Sigmoid colon (tissue), 7 donors: ENCODE results near the gene ZBTB39. TPM values are rescaled to one million over a fixed set of nuclear protein-coding genes. Genes with fewer than 3 reads are reported as not detected.

ENCODE experiments used
- DNase-seq: peaks from one replicate; pipeline ENCODE4 v3.0.0-alpha.2; 2019
- H3K27ac ChIP-seq, 4 donors: fragments of 200-600 bp; sonication (generic); one replicate each; pipeline ENCODE4 v1.5.1; 2016 to 2019; ENCODE audit warnings: mild to moderate bottlenecking in 1 of 4
- H3K27me3 ChIP-seq, 3 donors: fragments of 200-600 bp; sonication (generic); one replicate each; pipeline ENCODE4 v1.5.1; 2019; ENCODE audit warnings: mild to moderate bottlenecking in 1 of 3
- H3K36me3 ChIP-seq, 4 donors: fragments of 200-600 bp; sonication (generic); one replicate each; pipeline ENCODE4 v1.5.1; 2016 to 2019
- H3K4me1 ChIP-seq, 4 donors: fragments of 200-600 bp; sonication (generic); one replicate each; pipeline ENCODE4 v1.5.1; 2017 to 2019
- H3K4me3 ChIP-seq, 4 donors: fragments of 200-600 bp; sonication (generic); one replicate each; pipeline ENCODE4 v1.5.1; 2017 to 2019; ENCODE audit warnings: mild to moderate bottlenecking in 2 of 4, moderate library complexity in 1 of 4
- H3K9me3 ChIP-seq, 4 donors: fragments of 200-600 bp in 3 of 4; sonication (generic) in 3 of 4; one replicate each; pipeline versions ENCODE4 v1.5.1 to v1.6.1; 2013 to 2019
- EP300 ChIP-seq, 4 donors: sonication (generic); formaldehyde crosslinking; IDR thresholded peaks; one replicate each; pipeline ENCODE4 v1.6.1; 2017; ENCODE audit warnings: antibody characterized with exemption in 4 of 4
- POLR2A ChIP-seq, 2 donors: fragments of 450-650 bp; IDR thresholded peaks; one replicate each; pipeline ENCODE4 v1.6.1; 2016; ENCODE audit warnings: antibody characterized with exemption in 2 of 2, mild to moderate bottlenecking in 2 of 2, moderate library complexity in 2 of 2
- POLR2AphosphoS5 ChIP-seq, 4 donors: sonication (generic); formaldehyde crosslinking; IDR thresholded peaks; one replicate each; pipeline ENCODE4 v1.6.1; 2017; ENCODE audit warnings: antibody characterized with exemption in 4 of 4
- WGBS, 2 donors: extraction: QIAGEN DNeasy Blood & Tissue Kit; methylation state at CpG; one replicate each; pipeline ENCODE4 v1.1.7; 2013; 5-methylcytosine and 5-hydroxymethylcytosine counted together
- intact Hi-C: fragments of 100-400 bp; cut with DNase I; formaldehyde crosslinking; loops from one replicate; pipeline ENCODE4 v1.15.1; 2023
- polyA plus RNA-seq, 3 donors: library from polyadenylated mRNA; stranded (reverse); fragments of 200-250 nt; gene quantifications; one replicate each; pipeline ENCODE4 v1.2.3, GENCODE V29; 2013
- total RNA-seq, 4 donors: library from RNA; depleted of rRNA; stranded (reverse); fragments of >200 nt; gene quantifications; one replicate each; pipeline ENCODE4 v1.1.0, GENCODE V29; 2016
- TF ChIP-seq, protein P1 (sequence below), 4 experiments: fragments of 450-650 bp in 3 of 4; fragments of 200-600 bp in 1 of 4; IDR thresholded peaks; one replicate each; pipeline ENCODE4 v1.5.1; 2016 to 2019; ENCODE audit warnings: antibody characterized with exemption in 4 of 4, mild to moderate bottlenecking in 3 of 4, moderate library complexity in 2 of 4
- donor health status: healthy with polysubstance abuse.
- donor health status: Bipolar disorder and iron deficiency.
- donor health status: healthy.

ZBTB39 gene
- total and polyA plus RNA-seq, 7 donors = 0.69 to 6.4 (median 5.0) TPM

DNA sequence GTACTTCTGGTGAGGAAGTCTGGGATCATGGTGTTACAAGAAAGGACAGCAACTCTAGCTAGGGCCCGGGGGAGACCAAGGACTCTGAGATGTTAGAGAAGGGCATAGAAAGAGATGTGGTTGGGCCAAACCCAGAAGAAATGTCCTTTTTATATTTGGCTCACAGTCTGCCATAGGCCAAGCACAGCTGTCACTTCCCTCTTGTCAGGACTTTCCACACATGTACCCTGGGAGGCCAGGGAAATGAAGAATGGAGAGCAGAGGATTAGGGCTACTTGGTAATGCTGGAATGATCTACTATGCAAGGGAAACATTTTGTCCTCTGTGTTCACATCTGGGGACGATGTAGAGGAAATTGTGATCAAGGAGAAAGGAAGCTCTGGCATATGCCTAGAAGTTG is 34.4 kb upstream of the ZBTB39 start:
- H3K4me1 ChIP-seq = no peaks in the 10 kb centered on the region
- H3K36me3 ChIP-seq = no peaks in the 10 kb centered on the region
- intact Hi-C loops = no loop called here
- H3K27ac ChIP-seq = no peak overlapping the region
- no peaks in the 10 kb centered on the region for H3K9me3 ChIP-seq
- WGBS, 2 donors = 76 to 86% methylated on average over 2 of the region's 2 CpGs
- no peak overlapping the region for H3K4me3 ChIP-seq
- TF ChIP-seq POLR2AphosphoS5 (IDR thresholded peaks at IDR 0.05) (no peak), EP300 (IDR thresholded peaks at IDR 0.05) (no peak)
- TF ChIP-seq, protein P1, sequence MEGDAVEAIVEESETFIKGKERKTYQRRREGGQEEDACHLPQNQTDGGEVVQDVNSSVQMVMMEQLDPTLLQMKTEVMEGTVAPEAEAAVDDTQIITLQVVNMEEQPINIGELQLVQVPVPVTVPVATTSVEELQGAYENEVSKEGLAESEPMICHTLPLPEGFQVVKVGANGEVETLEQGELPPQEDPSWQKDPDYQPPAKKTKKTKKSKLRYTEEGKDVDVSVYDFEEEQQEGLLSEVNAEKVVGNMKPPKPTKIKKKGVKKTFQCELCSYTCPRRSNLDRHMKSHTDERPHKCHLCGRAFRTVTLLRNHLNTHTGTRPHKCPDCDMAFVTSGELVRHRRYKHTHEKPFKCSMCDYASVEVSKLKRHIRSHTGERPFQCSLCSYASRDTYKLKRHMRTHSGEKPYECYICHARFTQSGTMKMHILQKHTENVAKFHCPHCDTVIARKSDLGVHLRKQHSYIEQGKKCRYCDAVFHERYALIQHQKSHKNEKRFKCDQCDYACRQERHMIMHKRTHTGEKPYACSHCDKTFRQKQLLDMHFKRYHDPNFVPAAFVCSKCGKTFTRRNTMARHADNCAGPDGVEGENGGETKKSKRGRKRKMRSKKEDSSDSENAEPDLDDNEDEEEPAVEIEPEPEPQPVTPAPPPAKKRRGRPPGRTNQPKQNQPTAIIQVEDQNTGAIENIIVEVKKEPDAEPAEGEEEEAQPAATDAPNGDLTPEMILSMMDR (IDR thresholded peaks at IDR 0.05) = no peak
- H3K27me3 ChIP-seq = no peaks in the 10 kb centered on the region
- DNase-seq = no peak

DNA sequence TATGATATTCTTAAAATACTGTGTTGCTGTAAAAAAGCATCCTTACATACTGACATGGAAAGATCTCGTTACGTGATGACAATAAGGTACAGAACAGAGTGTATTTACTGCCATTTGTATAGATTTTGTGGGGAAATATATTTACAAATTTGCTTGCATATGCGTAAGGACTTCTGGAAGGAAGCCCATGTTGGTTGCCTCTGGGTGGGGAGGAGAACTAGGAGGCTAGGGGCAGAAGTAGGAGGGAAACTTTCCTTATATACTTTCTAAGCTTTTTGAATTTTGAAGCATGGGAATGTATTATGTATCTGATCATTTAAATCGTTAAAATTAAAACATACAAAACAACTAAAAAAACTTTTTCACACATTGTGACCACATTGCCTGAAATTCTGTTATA is 33.9 kb upstream of the ZBTB39 start:
- intact Hi-C loops = no loop called here
- WGBS, 2 donors = 89 to 95% methylated on average over 4 of the region's 4 CpGs

DNA sequence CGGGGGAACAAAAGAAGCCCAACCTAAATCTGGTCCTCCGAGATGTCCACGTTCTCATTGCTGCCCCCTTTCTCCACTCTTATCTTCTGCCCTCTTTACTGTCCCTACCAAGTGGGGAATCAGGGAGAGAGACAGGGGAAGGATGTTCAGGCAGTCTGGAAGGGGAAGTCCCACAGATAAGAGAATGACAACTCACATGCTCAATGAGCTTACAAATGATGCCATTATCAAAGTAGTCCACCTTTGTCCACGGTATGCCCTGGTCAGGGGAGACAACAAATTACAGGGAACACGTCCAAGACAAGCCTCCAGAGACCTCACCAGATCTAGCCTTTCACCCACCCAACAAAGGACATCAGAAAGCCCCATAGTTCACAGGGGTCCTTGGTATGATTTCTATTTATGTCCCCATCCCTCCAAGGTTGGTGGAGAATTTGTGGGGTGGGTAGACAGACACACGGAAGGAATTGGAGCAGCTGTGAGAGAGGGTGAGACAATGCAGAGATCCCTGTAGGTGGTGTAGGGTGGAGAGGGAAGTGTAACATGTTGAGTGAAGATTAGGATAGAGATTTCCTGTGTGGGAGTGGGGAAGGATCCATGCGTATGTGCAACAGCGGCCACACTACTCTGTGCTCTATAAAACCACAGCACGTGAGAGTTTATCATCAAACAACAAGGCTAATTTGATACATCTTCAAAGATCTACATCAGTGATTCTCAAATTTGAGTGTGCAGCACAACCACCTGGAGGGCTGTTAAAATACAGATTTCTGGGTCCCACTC is 32.9 kb upstream of the ZBTB39 start:
- Histone ChIP-seq H3K27ac (no peak overlapping the region), H3K4me3 (no peak overlapping the region), H3K36me3 (no peaks in the 10 kb centered on the region), H3K27me3 (no peaks in the 10 kb centered on the region), H3K4me1 (no peaks in the 10 kb centered on the region), H3K9me3 (no peaks in the 10 kb centered on the region)
- no peak for DNase-seq
- WGBS, 2 donors = 84 to 87% methylated on average over 9 of the region's 9 CpGs
- TF ChIP-seq POLR2AphosphoS5 (IDR thresholded peaks at IDR 0.05) = no peak
- TF ChIP-seq, protein P1 (IDR thresholded peaks at IDR 0.05) = no peak
- TF ChIP-seq POLR2A (IDR thresholded peaks at IDR 0.05) = no peak
- no peak for TF ChIP-seq EP300 (IDR thresholded peaks at IDR 0.05)
- intact Hi-C loops = no loop called here

More for the DNA sequence above, 33.9 kb upstream of the ZBTB39 start:
- no peak overlapping the region for H3K27ac ChIP-seq
- no peak overlapping the region for H3K4me3 ChIP-seq
- H3K36me3 ChIP-seq = no peaks in the 10 kb centered on the region
- H3K4me1 ChIP-seq = no peaks in the 10 kb centered on the region
- no peak for DNase-seq
- no peaks in the 10 kb centered on the region for H3K27me3 ChIP-seq
- no peaks in the 10 kb centered on the region for H3K9me3 ChIP-seq
- TF ChIP-seq, protein P1 (IDR thresholded peaks at IDR 0.05) = no peak
- TF ChIP-seq EP300 (IDR thresholded peaks at IDR 0.05) (no peak), POLR2A (IDR thresholded peaks at IDR 0.05) (no peak), POLR2AphosphoS5 (IDR thresholded peaks at IDR 0.05) (no peak)

DNA sequence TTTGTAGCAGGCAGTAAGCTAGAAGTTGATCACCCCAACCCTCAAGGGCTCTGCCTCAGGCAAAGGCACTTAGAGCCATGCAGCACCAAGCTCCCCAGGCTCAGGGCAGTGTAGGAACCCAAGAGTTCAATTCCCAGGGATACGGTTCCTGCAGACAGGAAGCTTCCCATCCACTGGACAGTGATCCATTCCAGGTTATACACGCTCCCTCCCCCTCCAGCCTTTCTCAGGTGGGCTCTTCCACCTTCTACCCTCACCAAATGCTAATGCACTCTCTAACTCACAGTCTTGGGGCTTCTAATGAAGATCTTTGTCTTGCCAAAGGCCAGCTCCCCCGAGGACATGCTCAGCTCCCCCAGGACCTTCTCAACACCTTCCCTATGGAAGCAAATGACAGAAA is 30.9 kb upstream of the ZBTB39 start:
- H3K36me3 ChIP-seq = no peaks in the 10 kb centered on the region
- H3K4me3 ChIP-seq = no peak overlapping the region
- peak; percentile 17 for DNase-seq
- H3K9me3 ChIP-seq = no peaks in the 10 kb centered on the region
- H3K27ac ChIP-seq = no peak overlapping the region
- 80 to 88% methylated on average over 3 of the region's 3 CpGs for WGBS, 2 donors
- intact Hi-C loops = no loop called here
- no peak for TF ChIP-seq POLR2A (IDR thresholded peaks at IDR 0.05)
- no peak for TF ChIP-seq POLR2AphosphoS5 (IDR thresholded peaks at IDR 0.05)
- TF ChIP-seq, protein P1 (IDR thresholded peaks at IDR 0.05) = no peak
- TF ChIP-seq EP300 (IDR thresholded peaks at IDR 0.05) = no peak
- no peaks in the 10 kb centered on the region for H3K27me3 ChIP-seq
- H3K4me1 ChIP-seq = no peaks in the 10 kb centered on the region

DNA sequence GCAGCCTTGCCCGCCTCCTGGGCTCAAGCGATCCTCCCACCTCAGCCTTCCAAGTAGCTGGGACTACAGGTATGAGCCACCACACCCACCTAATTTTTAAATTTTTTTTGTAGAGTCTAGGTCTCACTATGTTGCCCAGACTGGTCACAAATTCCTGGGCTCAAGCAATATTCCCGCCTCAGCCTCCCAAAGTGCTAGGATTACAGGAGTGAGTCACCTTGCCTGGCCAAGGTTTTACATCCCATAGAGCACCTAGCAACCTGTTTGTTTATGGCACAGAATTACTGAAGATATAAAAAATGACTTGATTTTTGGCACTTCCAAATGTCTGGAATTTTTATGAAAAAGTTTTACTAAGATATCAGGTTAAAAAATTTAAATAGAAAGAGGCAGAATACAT is 27.1 kb upstream of the ZBTB39 start:
- Histone ChIP-seq H3K27ac (no peak overlapping the region), H3K9me3 (no peaks in the 10 kb centered on the region), H3K27me3 (no peaks in the 10 kb centered on the region), H3K4me3 (no peak overlapping the region), H3K4me1 (no peaks in the 10 kb centered on the region), H3K36me3 (no peaks in the 10 kb centered on the region)
- intact Hi-C loops = no loop called here
- TF ChIP-seq POLR2A (IDR thresholded peaks at IDR 0.05) = no peak
- TF ChIP-seq, protein P1 (IDR thresholded peaks at IDR 0.05) = no peak
- no peak for TF ChIP-seq POLR2AphosphoS5 (IDR thresholded peaks at IDR 0.05)
- TF ChIP-seq EP300 (IDR thresholded peaks at IDR 0.05) = no peak
- 87 to 95% methylated on average over 3 of the region's 3 CpGs for WGBS, 2 donors
- DNase-seq = peak; percentile 9
